K562 (cell line): ENCODE measurements around the gene ITGAL. TPM values are rescaled to one million over a fixed set of nuclear protein-coding genes. Genes with fewer than 3 reads are reported as not detected.

Experiments used
- HNRNPLL ChIP-seq: fragments of 200-400 bp; formaldehyde crosslinking; IDR thresholded peaks from 2 replicates; pipeline ENCODE4 v1.6.1; 2017; ENCODE audit warnings: low read length, low read depth, mild to moderate bottlenecking; ENCODE audit not compliant: poor library complexity, severe bottlenecking
- NONO ChIP-seq, 2 experiments: fragments of 200-400 bp in 1 of 2; fragments of 450-650 bp in 1 of 2; formaldehyde crosslinking in 1 of 2; IDR thresholded peaks; 2 replicates each; pipeline ENCODE4 v1.6.1; 2017; ENCODE audit warnings: low read depth in 2 of 2, mild to moderate bottlenecking in 2 of 2, moderate library complexity in 2 of 2, low read length in 1 of 2
- POLR2H ChIP-seq: IDR thresholded peaks from 2 replicates; pipeline ENCODE4 v1.6.1; 2016; ENCODE audit warnings: missing genetic modification characterization, low read depth, mild to moderate bottlenecking, control low read depth, missing compliant biosample characterization, moderate library complexity
- RBFOX2 ChIP-seq: fragments of 200-400 bp; formaldehyde crosslinking; IDR thresholded peaks from 2 replicates; pipeline ENCODE4 v1.6.1; 2017; ENCODE audit warnings: low read depth, mild to moderate bottlenecking, low read length, moderate library complexity
- SAFB ChIP-seq: fragments of 200-400 bp; formaldehyde crosslinking; IDR thresholded peaks from 2 replicates; pipeline ENCODE4 v1.6.1; 2017; ENCODE audit warnings: low read depth, low read length, borderline replicate concordance
- SRSF9 ChIP-seq: fragments of 200-400 bp; formaldehyde crosslinking; IDR thresholded peaks from 2 replicates; pipeline ENCODE4 v1.6.1; 2017; ENCODE audit warnings: low read depth, low read length, borderline replicate concordance
- ZNF311 ChIP-seq: fragments of 250-450 bp; sonication (Bioruptor Pico); IDR thresholded peaks from 2 replicates; pipeline ENCODE4 v1.4.0; 2020; ENCODE audit warnings: mild to moderate bottlenecking, moderate library complexity
- polyA plus RNA-seq, 8 experiments: library from polyadenylated mRNA; depleted of rRNA in 4 of 8; stranded (reverse) in 5 of 8; unstranded in 3 of 8; fragments of >200 nt; fragmentation: Nextera tagmentation in 2 of 8; fragmentation: Illumina TruSeq in 1 of 8; extraction: Ambion mirVana in 2 of 8; extraction: Trizol in 1 of 8; gene quantifications; 2 replicates each; pipeline versions ENCODE4 v1.2.1 to v1.2.3, GENCODE V29; 2011 to 2014; ENCODE audit warnings: inconsistent platforms in 1 of 8, missing spikeins in 1 of 8
- total RNA-seq, 7 experiments: library from RNA; depleted of rRNA in 6 of 7; stranded (reverse); fragments of >200 nt in 6 of 7; fragmentation: Illumina TruSeq in 2 of 7; extraction: Trizol in 2 of 7; gene quantifications; 2 replicates each; pipeline versions ENCODE4 v1.2.1 to v1.2.3, GENCODE V29; 2011 to 2021; ENCODE audit warnings: low replicate concordance in 1 of 7
- TF ChIP-seq, protein P1 (sequence below): fragments of 250-450 bp; sonication (Bioruptor Pico); IDR thresholded peaks from 2 replicates; pipeline ENCODE4 v1.4.0; 2020; ENCODE audit warnings: borderline replicate concordance
- TF ChIP-seq, protein P2 (sequence below): sonication (generic); formaldehyde crosslinking; IDR thresholded peaks from 2 replicates; pipeline ENCODE4 v1.8.1; 2023; ENCODE audit warnings: mild to moderate bottlenecking, missing genetic modification reagents, moderate library complexity

ITGAL gene
- total and polyA plus RNA-seq, 9 of the 15 experiments (the other 6 are each of a cell fraction or from before 2014, with no cell fraction given) = 0.01 to 0.53 TPM; not detected in 7

DNA sequence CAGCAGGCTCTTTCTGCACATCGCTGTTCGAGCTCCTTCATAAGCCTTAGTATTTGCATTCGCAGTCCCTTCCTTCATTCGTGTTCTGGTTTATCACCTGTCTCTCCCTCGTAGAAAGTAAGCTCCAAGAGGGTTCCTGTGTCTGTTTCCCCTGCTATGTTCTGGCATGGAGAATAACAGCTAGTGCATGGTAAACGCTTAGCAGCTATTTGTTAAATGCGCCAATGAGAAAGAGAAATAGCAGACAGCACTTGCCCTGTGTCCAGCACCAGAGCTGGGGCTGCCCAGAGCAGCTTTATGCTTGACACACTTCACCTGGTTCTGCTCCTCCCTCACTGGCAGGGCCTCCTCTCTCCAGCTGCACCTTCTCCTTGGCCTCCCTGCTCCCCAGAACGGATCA, 93.4 kb downstream of the ITGAL start (continued):
- TF ChIP-seq NONO (IDR thresholded peaks at IDR 0.05; ENCODE audit: low read depth in 2 of 2, low read length in 1 of 2) (no peak), HNRNPLL (no peak), SRSF9 (no peak), POLR2H (tag) (no peak), RBFOX2 (no peak), ZNF311 (CRISPR knock-in tag) (no peak), SAFB (no peak)
- TF ChIP-seq, protein P1, sequence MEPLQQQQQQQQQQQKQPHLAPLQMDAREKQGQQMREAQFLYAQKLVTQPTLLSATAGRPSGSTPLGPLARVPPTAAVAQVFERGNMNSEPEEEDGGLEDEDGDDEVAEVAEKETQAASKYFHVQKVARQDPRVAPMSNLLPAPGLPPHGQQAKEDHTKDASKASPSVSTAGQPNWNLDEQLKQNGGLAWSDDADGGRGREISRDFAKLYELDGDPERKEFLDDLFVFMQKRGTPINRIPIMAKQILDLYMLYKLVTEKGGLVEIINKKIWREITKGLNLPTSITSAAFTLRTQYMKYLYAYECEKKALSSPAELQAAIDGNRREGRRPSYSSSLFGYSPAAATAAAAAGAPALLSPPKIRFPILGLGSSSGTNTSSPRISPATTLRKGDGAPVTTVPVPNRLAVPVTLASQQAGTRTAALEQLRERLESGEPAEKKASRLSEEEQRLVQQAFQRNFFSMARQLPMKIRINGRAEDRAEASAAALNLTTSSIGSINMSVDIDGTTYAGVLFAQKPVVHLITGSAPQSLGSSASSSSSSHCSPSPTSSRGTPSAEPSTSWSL = no peak
- TF ChIP-seq, protein P2, sequence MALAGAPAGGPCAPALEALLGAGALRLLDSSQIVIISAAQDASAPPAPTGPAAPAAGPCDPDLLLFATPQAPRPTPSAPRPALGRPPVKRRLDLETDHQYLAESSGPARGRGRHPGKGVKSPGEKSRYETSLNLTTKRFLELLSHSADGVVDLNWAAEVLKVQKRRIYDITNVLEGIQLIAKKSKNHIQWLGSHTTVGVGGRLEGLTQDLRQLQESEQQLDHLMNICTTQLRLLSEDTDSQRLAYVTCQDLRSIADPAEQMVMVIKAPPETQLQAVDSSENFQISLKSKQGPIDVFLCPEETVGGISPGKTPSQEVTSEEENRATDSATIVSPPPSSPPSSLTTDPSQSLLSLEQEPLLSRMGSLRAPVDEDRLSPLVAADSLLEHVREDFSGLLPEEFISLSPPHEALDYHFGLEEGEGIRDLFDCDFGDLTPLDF (CRISPR knock-in tag) = no peak
